ENCODE data around the gene TCF25. TPM values are rescaled to one million over a fixed set of nuclear protein-coding genes. Genes with fewer than 3 reads are reported as not detected.
"Not testable (repeated sequence)": the region's sequence is repeated elsewhere in the genome, so short reads cannot be mapped to it uniquely, and the experiment has no call there.

TCF25 gene
- total and polyA plus RNA-seq, 2 experiments from 2014 or later, result 130 to 206 TPM

- peaks cover 12% of the 10 kb centered on the region for H3K79me2 ChIP-seq
- no peaks in the 10 kb centered on the region for H3K36me3 ChIP-seq (replicated peaks; ENCODE audit: insufficient read depth, low read depth)
- TF ChIP-seq EZH2phosphoT487 (IDR thresholded peaks at IDR 0.05; ENCODE audit: low read depth, severe bottlenecking, unreplicated experiment) (no peak), CTCF (IDR thresholded peaks at IDR 0.05; ENCODE audit: poor library complexity) (no peak), EZH2 (IDR thresholded peaks at IDR 0.05; ENCODE audit: borderline replicate concordance) (no peak)
- no peak overlapping the region for H3K4me3 ChIP-seq
- peak overlapping the region; percentile 93 for H3K4me2 ChIP-seq
- peaks cover 28% of the 10 kb centered on the region for H3K4me1 ChIP-seq (ENCODE audit: insufficient read depth)
- no peaks in the 10 kb centered on the region for H3K9me2 ChIP-seq (replicated peaks; ENCODE audit: insufficient read depth)
- no peaks in the 10 kb centered on the region for H3K9me3 ChIP-seq (ENCODE audit: low read depth)
- H3K27me3 ChIP-seq, result no peaks in the 10 kb centered on the region
- no peak overlapping the region for H2AFZ ChIP-seq
- 69% methylated on average over 17 of the region's 17 CpGs for WGBS (ENCODE audit: low lambda C conversion rate, missing lambda C conversion rate)
- no peak for DNase-seq (ENCODE audit: low spot score)
- H3K27ac ChIP-seq, result peak overlapping the region; percentile 88
- no peaks in the 10 kb centered on the region for H4K20me1 ChIP-seq (ENCODE audit: insufficient read depth, poor library complexity, severe bottlenecking)
These were observed 43.6 kb upstream of the TCF25 start for GRCh38 chr16:89829630-89830437.

GRCh38 chr16:89831810-89832328 lies 41.5 kb upstream of the TCF25 start:
- H3K36me3 ChIP-seq (replicated peaks; ENCODE audit: insufficient read depth, low read depth), result no peaks in the 10 kb centered on the region
- no peaks in the 10 kb centered on the region for H3K9me3 ChIP-seq (ENCODE audit: low read depth)
- no peak overlapping the region for H3K4me2 ChIP-seq
- TF ChIP-seq CTCF (IDR thresholded peaks at IDR 0.05; ENCODE audit: poor library complexity) (no peak), EZH2 (IDR thresholded peaks at IDR 0.05; ENCODE audit: borderline replicate concordance) (no peak), EZH2phosphoT487 (IDR thresholded peaks at IDR 0.05; ENCODE audit: low read depth, severe bottlenecking, unreplicated experiment) (no peak)
- 98% methylated on average over 25 of the region's 25 CpGs for WGBS (ENCODE audit: low lambda C conversion rate, missing lambda C conversion rate)
- no peak overlapping the region for H2AFZ ChIP-seq
- no peaks in the 10 kb centered on the region for H3K9me2 ChIP-seq (replicated peaks; ENCODE audit: insufficient read depth)
- H4K20me1 ChIP-seq (ENCODE audit: insufficient read depth, poor library complexity, severe bottlenecking), result no peaks in the 10 kb centered on the region
- H3K4me3 ChIP-seq, result no peak overlapping the region
- H3K4me1 ChIP-seq (ENCODE audit: insufficient read depth), result peaks cover 28% of the 10 kb centered on the region
- peaks cover 12% of the 10 kb centered on the region for H3K79me2 ChIP-seq
- H3K27me3 ChIP-seq, result no peaks in the 10 kb centered on the region
- H3K27ac ChIP-seq, result no peak overlapping the region
- no peak for DNase-seq (ENCODE audit: low spot score)

- H3K9me3 ChIP-seq (ENCODE audit: low read depth); H4K20me1 ChIP-seq (ENCODE audit: insufficient read depth, poor library complexity, severe bottlenecking); H3K36me3 ChIP-seq (replicated peaks; ENCODE audit: insufficient read depth, low read depth); H2AFZ ChIP-seq; H3K9me2 ChIP-seq (replicated peaks; ENCODE audit: insufficient read depth); H3K27me3 ChIP-seq; H3K4me3 ChIP-seq: not testable (repeated sequence)
- peak; percentile 79 for DNase-seq (ENCODE audit: low spot score)
- 85% methylated on average over 23 of the region's 39 CpGs for WGBS (ENCODE audit: low lambda C conversion rate, missing lambda C conversion rate)
- H3K4me2 ChIP-seq, result peak overlapping the region; percentile 24
- H3K4me1 ChIP-seq (ENCODE audit: insufficient read depth), result peaks cover 22% of the 10 kb centered on the region
- H3K79me2 ChIP-seq, result peaks cover 12% of the 10 kb centered on the region
- H3K27ac ChIP-seq, result peak overlapping the region; percentile 65
These were observed 39.6 kb upstream of the TCF25 start for GRCh38 chr16:89833664-89834363.

- peak overlapping the region; percentile 73 for H3K27ac ChIP-seq
- 98% methylated on average over 24 of the region's 42 CpGs for WGBS (ENCODE audit: low lambda C conversion rate, missing lambda C conversion rate)
These were observed 38.5 kb upstream of the TCF25 start for GRCh38 chr16:89834813-89835363.

GRCh38 chr16:89836484-89836883 lies 36.9 kb upstream of the TCF25 start:
- not testable (repeated sequence) for H3K27ac ChIP-seq; H3K27me3 ChIP-seq; H4K20me1 ChIP-seq (ENCODE audit: insufficient read depth, poor library complexity, severe bottlenecking); DNase-seq (ENCODE audit: low spot score); H3K36me3 ChIP-seq (replicated peaks; ENCODE audit: insufficient read depth, low read depth); H3K4me1 ChIP-seq (ENCODE audit: insufficient read depth); H3K4me2 ChIP-seq; H3K79me2 ChIP-seq; H3K9me2 ChIP-seq (replicated peaks; ENCODE audit: insufficient read depth); H3K4me3 ChIP-seq; H3K9me3 ChIP-seq (ENCODE audit: low read depth); H2AFZ ChIP-seq
- 90% methylated on average over 15 of the region's 15 CpGs for WGBS (ENCODE audit: low lambda C conversion rate, missing lambda C conversion rate)

More at GRCh38 chr16:89834813-89835363, 38.5 kb upstream of the TCF25 start:
- not testable (repeated sequence) for H3K79me2 ChIP-seq; H4K20me1 ChIP-seq (ENCODE audit: insufficient read depth, poor library complexity, severe bottlenecking); H3K9me2 ChIP-seq (replicated peaks; ENCODE audit: insufficient read depth); H3K27me3 ChIP-seq; H2AFZ ChIP-seq; H3K4me3 ChIP-seq; H3K4me2 ChIP-seq; H3K9me3 ChIP-seq (ENCODE audit: low read depth); DNase-seq (ENCODE audit: low spot score); H3K36me3 ChIP-seq (replicated peaks; ENCODE audit: insufficient read depth, low read depth)
- peaks cover 11% of the 10 kb centered on the region for H3K4me1 ChIP-seq (ENCODE audit: insufficient read depth)

Measured in hepatocyte (in vitro differentiated cells).